ENCODE measurements around the gene SLC35D2.

DNA sequence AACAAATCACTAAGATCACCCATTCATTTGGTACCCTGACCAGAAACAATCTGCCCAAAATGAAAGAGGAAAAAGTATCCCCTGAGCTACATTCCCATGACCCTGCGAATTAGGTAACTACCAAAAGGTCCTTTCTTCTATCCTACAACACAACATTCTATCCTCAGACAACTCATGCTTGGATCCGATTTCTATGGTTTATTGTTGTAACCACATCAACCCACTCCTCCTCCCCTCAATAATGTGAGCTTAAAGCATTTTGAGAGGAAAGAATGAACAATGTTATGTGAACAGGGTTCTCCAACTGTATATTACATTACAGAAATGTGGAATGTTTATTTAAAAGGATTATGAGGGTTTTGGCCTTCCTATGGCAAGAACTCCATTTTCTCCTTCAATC is 4.0 kb downstream of the SLC35D2 start:
- TF ChIP-seq CTCF (conservative IDR thresholded peaks at IDR 0.05; ENCODE audit: low read length) = no peak
- TF ChIP-seq EZH2phosphoT487 (IDR thresholded peaks at IDR 0.05; ENCODE audit: borderline replicate concordance) = no peak
